MCF 10A (cell line): ENCODE measurements around the gene PTPRE. TPM values are rescaled to one million over a fixed set of nuclear protein-coding genes. Genes with fewer than 3 reads are reported as not detected.

Experiments used
- BruUV-seq: library from RNA; stranded (reverse); fragments of 400-500 nt; replicated peaks from 2 replicates; lab custom pipeline; 2021; lab: Mats Ljungman, UMichigan
- CTCF ChIA-PET: fragments of 300-600 bp; sonication (Branson Sonifier 250); formaldehyde crosslinking; extraction: SDS; loops from one replicate; lab custom pipeline; 2021; ENCODE audit warnings: antibody characterized with exemption, inconsistent platforms; lab: Yijun Ruan, JAX
- POLR2A ChIA-PET: fragments of 300-600, 350-650 bp; sonication (Branson Sonifier 250); formaldehyde crosslinking; extraction: SDS; loops from one replicate; lab custom pipeline; 2020; ENCODE audit warnings: antibody characterized with exemption, inconsistent platforms; lab: Yijun Ruan, JAX
- DNase-seq: peaks from one replicate; pipeline ENCODE4 v3.0.0-alpha.2; 2018; ENCODE audit not compliant: unreplicated experiment
- H3K27ac Mint-ChIP-seq: one replicate; pipeline ENCODE4 v1.8.0; 2022; ENCODE audit warnings: mild to moderate bottlenecking, low read depth, mixed read lengths; ENCODE audit not compliant: unreplicated experiment
- H3K27me3 Mint-ChIP-seq: one replicate; pipeline ENCODE4 v1.8.0; 2022; ENCODE audit warnings: mixed read lengths; ENCODE audit not compliant: insufficient read depth, unreplicated experiment
- H3K36me3 Mint-ChIP-seq: one replicate; pipeline ENCODE4 v1.8.0; 2022; ENCODE audit warnings: mild to moderate bottlenecking, moderate library complexity, mixed read lengths; ENCODE audit not compliant: insufficient read depth, unreplicated experiment
- H3K4me1 Mint-ChIP-seq: one replicate; pipeline ENCODE4 v1.8.0; 2022; ENCODE audit warnings: mixed read lengths; ENCODE audit not compliant: insufficient read depth, unreplicated experiment
- H3K4me3 Mint-ChIP-seq: one replicate; pipeline ENCODE4 v1.8.0; 2022; ENCODE audit warnings: mild to moderate bottlenecking, moderate library complexity, mixed read lengths; ENCODE audit not compliant: unreplicated experiment
- H3K9me3 Mint-ChIP-seq: one replicate; pipeline ENCODE4 v1.8.0; 2022; ENCODE audit warnings: mixed read lengths; ENCODE audit not compliant: unreplicated experiment
- intact Hi-C: fragments of 100-400 bp; cut with micrococcal nuclease; formaldehyde crosslinking; loops from 2 replicates; pipeline ENCODE4 v1.14.1; 2022
- total RNA-seq: library from RNA; stranded (reverse); gene quantifications from 2 replicates; pipeline ENCODE4 v1.2.3, GENCODE V29; 2022
- TF ChIP-seq, protein P1 (sequence below): fragments of 200-600 bp; IDR thresholded peaks from one replicate; pipeline ENCODE4 v1.8.0; 2022; ENCODE audit warnings: antibody characterized with exemption, mild to moderate bottlenecking; ENCODE audit not compliant: unreplicated experiment

Gene PTPRE
- total RNA-seq, 1 experiment from 2014 or later = 34.6 TPM

DNA sequence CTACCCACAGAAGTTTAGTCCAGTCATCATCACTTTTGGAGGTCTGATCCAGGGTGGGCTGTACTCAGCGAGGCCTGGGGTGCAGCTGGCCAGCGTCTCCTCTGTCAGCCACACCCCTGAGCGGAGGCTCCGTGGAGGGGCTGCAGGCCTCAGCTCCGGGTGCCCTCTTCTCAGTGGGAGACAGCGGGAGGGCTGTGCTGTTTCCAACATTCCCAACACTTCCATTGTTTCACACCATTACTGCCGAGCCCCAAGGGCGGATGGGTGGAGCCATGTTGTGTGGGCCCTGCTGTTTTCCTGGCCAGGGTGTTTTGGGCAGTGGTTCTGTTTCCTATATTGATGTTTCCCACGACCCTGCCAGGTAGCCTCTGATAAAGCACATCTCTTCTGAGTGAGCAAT, 124.3 kb downstream of the PTPRE start:
- DNase-seq = no peak
- no peaks in the 10 kb centered on the region for H3K36me3 Mint-ChIP-seq
- H3K4me1 Mint-ChIP-seq = peaks cover 9% of the 10 kb centered on the region
- ChIA-PET POLR2A (no interaction called here), CTCF (interaction anchor here (6.9 to 7.9 kb wide), 2 partner anchors 17 to 37 kb away, joined by 146 to 354 read pairs; no protein-coding TSS in a partner anchor)
- H3K27ac Mint-ChIP-seq = no peak overlapping the region
- no peaks in the 10 kb centered on the region for H3K9me3 Mint-ChIP-seq
- intact Hi-C loops = no loop called here
- TF ChIP-seq, protein P1, sequence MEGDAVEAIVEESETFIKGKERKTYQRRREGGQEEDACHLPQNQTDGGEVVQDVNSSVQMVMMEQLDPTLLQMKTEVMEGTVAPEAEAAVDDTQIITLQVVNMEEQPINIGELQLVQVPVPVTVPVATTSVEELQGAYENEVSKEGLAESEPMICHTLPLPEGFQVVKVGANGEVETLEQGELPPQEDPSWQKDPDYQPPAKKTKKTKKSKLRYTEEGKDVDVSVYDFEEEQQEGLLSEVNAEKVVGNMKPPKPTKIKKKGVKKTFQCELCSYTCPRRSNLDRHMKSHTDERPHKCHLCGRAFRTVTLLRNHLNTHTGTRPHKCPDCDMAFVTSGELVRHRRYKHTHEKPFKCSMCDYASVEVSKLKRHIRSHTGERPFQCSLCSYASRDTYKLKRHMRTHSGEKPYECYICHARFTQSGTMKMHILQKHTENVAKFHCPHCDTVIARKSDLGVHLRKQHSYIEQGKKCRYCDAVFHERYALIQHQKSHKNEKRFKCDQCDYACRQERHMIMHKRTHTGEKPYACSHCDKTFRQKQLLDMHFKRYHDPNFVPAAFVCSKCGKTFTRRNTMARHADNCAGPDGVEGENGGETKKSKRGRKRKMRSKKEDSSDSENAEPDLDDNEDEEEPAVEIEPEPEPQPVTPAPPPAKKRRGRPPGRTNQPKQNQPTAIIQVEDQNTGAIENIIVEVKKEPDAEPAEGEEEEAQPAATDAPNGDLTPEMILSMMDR = no peak
- no peaks in the 10 kb centered on the region for H3K27me3 Mint-ChIP-seq
- no TSS peak for BruUV-seq
- no peak overlapping the region for H3K4me3 Mint-ChIP-seq

DNA sequence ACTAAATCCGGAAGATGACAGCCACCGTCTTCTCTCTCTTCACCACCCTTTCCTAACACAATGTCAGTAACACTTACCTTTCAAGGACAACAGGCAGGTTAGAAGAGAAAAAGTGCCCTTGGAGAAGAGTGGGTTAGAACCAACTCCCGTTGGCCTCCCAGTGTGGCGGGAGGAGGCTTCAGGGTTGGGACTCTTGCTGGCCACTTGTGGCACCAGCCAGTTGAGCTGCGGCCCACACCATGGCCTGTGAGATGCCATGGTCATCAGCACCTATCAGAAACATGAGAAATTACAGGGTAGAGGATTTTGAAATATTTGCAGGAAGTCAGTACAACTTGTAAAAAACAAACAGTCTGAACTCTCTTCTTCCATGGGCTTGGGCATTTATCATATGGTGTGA, 125.6 kb downstream of the PTPRE start:
- no peaks in the 10 kb centered on the region for H3K27me3 Mint-ChIP-seq
- peaks cover 20% of the 10 kb centered on the region for H3K4me1 Mint-ChIP-seq
- H3K27ac Mint-ChIP-seq = no peak overlapping the region
- H3K9me3 Mint-ChIP-seq = no peaks in the 10 kb centered on the region
- ChIA-PET POLR2A (no interaction called here), CTCF (interaction anchor here (1.0 to 7.9 kb wide), 4 partner anchors 16 to 125 kb away, joined by 3 to 354 read pairs (median 94); partner anchors contain the start of gene PTPRE)
- H3K4me3 Mint-ChIP-seq = no peak overlapping the region
- TF ChIP-seq, protein P1 = no peak
- DNase-seq = no peak
- BruUV-seq = no TSS peak
- intact Hi-C loops = no loop called here
- H3K36me3 Mint-ChIP-seq = no peaks in the 10 kb centered on the region

DNA sequence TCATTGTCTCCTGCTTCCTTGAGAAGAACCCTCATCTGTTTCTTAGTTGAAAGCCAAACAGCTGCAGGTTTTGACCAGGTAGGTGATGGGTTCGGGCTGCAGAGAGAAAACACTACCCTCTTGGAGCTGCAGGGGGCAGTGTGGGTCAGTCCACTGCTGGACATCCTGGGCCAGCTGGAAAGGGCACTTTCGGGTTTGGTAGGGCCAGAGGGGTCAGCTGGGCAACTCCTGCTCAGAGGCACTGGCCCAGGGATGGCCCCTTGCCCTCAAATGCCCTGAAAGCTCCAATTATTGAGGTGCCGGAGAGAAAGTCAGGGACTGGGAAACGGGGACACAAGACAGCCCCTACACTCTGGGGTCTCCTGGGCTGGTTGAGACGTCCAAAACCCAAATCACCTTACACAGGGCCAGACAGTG, 128.7 kb downstream of the PTPRE start:
- Mint-ChIP-seq H3K27me3 (no peaks in the 10 kb centered on the region), H3K9me3 (no peaks in the 10 kb centered on the region), H3K4me1 (peaks cover 22% of the 10 kb centered on the region), H3K4me3 (no peak overlapping the region), H3K36me3 (no peaks in the 10 kb centered on the region), H3K27ac (no peak overlapping the region)
- DNase-seq = peak; percentile 64
- ChIA-PET CTCF (interaction anchor here (0.6 to 7.9 kb wide), 41 partner anchors 10 to 1637 kb away, joined by 3 to 354 read pairs (median 6); partner anchors contain the start of genes MGMT and PTPRE), POLR2A (interaction anchor here (0.6 to 4.1 kb wide), 7 partner anchors 12 to 50 kb away, joined by 3 to 21 read pairs (median 3); no protein-coding TSS in a partner anchor)
- intact Hi-C loops = loop anchor here (1.0 to 2.0 kb wide), 2 partner anchors 34 to 115 kb away; no protein-coding TSS in a partner anchor
- TF ChIP-seq, protein P1 = peak; percentile 82
- BruUV-seq = no TSS peak

DNA sequence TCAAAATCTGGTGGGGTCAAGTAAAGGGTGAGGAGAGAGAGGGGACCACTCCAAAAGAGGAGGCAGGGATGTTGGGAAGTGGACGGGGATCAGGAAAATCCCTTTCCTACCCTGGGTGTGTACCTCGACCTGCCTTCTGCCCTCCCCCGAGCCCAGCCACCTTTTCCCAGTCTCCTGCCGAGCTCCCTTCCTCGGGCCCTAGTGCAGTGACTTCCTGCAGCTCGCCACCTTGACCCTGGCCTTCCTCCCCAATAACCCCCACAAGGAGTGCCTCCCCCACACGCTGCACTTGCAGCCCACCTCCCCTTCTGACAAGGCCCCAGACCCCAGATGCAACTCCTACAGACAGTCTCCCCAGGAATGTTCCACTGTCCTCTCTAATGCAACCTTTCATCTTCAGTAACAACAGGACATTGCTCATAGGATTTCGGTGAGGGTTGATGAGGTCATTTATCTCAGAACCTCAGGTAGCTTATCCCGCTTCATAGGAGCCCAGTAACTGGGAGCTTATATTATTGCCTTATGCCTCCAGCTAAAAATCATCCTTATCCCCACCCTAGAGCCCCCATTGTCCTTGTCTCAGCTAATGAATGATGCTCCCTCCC, 129.2 kb downstream of the PTPRE start:
- no peak for DNase-seq
- Mint-ChIP-seq H3K27ac (no peak overlapping the region), H3K36me3 (no peaks in the 10 kb centered on the region), H3K4me1 (peaks cover 22% of the 10 kb centered on the region), H3K9me3 (no peaks in the 10 kb centered on the region), H3K4me3 (no peak overlapping the region), H3K27me3 (no peaks in the 10 kb centered on the region)
- TF ChIP-seq, protein P1 = no peak
- ChIA-PET POLR2A (interaction anchor here (0.6 to 4.1 kb wide), 6 partner anchors 11 to 44 kb away, joined by 3 to 21 read pairs (median 6); no protein-coding TSS in a partner anchor), CTCF (interaction anchor here (0.6 to 7.9 kb wide), 33 partner anchors 10 to 1559 kb away, joined by 3 to 354 read pairs (median 6); partner anchors contain the start of gene PTPRE)
- intact Hi-C loops = no loop called here
- BruUV-seq = no TSS peak
